ENCODE results near the gene DLL4. TPM values are rescaled to one million over a fixed set of nuclear protein-coding genes. Genes with fewer than 3 reads are reported as not detected.

Gene DLL4
- total and polyA plus RNA-seq, 2 donors (not counting 1 experiment from before 2014, with no cell fraction given): 0.07 to 0.30 TPM

DNA sequence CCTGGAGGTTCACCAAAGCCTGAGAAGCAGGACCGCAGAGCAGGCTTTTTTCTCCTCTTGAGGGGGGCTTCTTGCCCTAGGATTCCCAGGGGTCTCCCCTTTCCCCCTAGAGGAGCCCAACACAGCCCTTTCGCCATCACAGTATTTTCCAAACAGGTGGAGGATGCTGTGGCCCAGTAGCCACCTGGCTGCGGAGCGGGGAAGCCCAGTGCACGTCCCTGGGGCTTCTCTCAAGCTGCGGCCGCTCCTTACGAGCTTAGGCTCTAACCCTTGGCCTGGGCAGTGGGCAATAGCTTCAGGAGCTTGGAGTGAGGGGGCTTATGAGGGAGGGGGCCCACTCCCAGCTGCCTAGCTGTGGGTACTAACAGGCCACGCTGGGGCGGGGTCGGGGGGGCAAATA lies 11.6 kb upstream of the DLL4 start:
- DNase-seq (no peak), ATAC-seq (ENCODE audit: low read depth) (no peak)
- no peaks in the 10 kb centered on the region for H3K27me3 ChIP-seq (replicated peaks in 1 of 4; ENCODE audit: control extremely low read depth in 1 of 4, control insufficient read depth in 3 of 4, insufficient read depth in 4 of 4, low read length in 3 of 4)
- no peaks in the 10 kb centered on the region for H3K9me3 ChIP-seq (ENCODE audit: control extremely low read depth in 1 of 3, control insufficient read depth in 2 of 3, insufficient read depth in 1 of 3, low read length in 2 of 3)
- H3K4me3 ChIP-seq (ENCODE audit: control extremely low read depth in 1 of 5, extremely low read depth in 1 of 5, insufficient read depth in 1 of 5, low read depth in 2 of 5, low read length in 4 of 5): no peak overlapping the region
- Mint-ChIP-seq H3K27me3 (no peaks in the 10 kb centered on the region), H3K4me1 (no peaks in the 10 kb centered on the region), H3K9me3 (ENCODE audit: insufficient read depth) (no peaks in the 10 kb centered on the region), H3K4me3 (no peak overlapping the region), H3K27ac (no peak overlapping the region)
- no peak overlapping the region for H3K27ac ChIP-seq (ENCODE audit: low read length in 2 of 2)
- H2AFZ ChIP-seq (ENCODE audit: insufficient read depth, low read depth, low read length, poor library complexity, severe bottlenecking): no peak overlapping the region
- CTCF ChIA-PET: interaction anchor here (0.6 kb wide), 2 partner anchors 13 to 820 kb away, joined by 3 read pairs; no protein-coding TSS in a partner anchor
- 93% methylated on average over 8 of the region's 11 CpGs for WGBS (ENCODE audit: insufficient coverage)
- no peaks in the 10 kb centered on the region for H3K4me1 ChIP-seq (ENCODE audit: control insufficient read depth in 2 of 2, insufficient read depth in 2 of 2, low read length in 2 of 2)
- no peaks in the 10 kb centered on the region for H3K36me3 ChIP-seq (replicated peaks in 1 of 2; ENCODE audit: control extremely low read depth in 1 of 2, control insufficient read depth in 1 of 2, extremely low read depth in 1 of 2, insufficient read depth in 2 of 2, low read length in 1 of 2)
- TF ChIP-seq CTCF (IDR thresholded peaks at IDR 0.05): no peak
- H3K9ac ChIP-seq (ENCODE audit: low read length): no peak overlapping the region
- POLR2A ChIA-PET: interaction anchor here (0.6 kb wide), 1 partner anchor 13 kb away, joined by 10 read pairs; no protein-coding TSS in a partner anchor
- H4K20me1 ChIP-seq (ENCODE audit: control insufficient read depth, insufficient read depth, low read length, poor library complexity, severe bottlenecking): no peaks in the 10 kb centered on the region
- H3K4me2 ChIP-seq (replicated peaks; ENCODE audit: low read depth, low read length, poor library complexity, severe bottlenecking): no peak overlapping the region
- intact Hi-C loops (cut with micrococcal nuclease): no loop called here
- H3K79me2 ChIP-seq (ENCODE audit: control insufficient read depth, insufficient read depth, low read length): no peaks in the 10 kb centered on the region

DNA sequence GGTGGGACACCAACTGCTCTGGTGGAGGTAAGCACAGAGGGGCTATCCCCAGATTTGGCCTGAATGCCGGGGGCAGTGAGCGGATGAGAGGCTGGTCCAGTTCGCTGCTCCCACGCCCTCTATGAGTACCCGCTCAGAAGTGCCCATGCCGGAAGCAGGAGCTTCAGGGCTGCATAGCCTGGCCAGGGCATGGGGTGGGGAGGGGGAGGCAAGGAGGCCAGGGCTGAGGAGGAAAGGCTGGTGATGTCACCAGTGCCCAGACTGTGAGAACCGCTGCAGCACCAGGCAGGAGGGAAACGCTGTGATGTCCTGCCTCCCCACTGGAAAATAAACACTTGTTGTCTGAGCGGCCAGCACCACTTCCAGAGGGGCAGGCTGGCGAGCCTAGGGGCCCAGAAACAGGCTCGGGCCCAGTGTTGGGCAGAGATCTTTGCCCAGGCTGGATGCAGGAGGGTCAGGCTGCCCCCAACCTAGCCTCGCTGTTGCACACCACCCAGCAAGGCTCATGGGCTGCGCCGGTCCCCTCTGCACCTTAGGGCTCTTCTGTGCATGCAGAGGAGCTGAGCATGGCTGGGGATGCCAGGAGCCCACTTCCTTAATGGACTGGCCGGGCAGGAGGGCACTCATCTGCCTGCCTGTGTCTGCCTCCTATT lies 10.9 kb upstream of the DLL4 start:
- no peaks in the 10 kb centered on the region for H3K9me3 ChIP-seq (ENCODE audit: control extremely low read depth in 1 of 3, control insufficient read depth in 2 of 3, insufficient read depth in 1 of 3, low read length in 2 of 3)
- no peak for DNase-seq
- no peaks in the 10 kb centered on the region for H3K4me1 Mint-ChIP-seq
- no peak overlapping the region for H2AFZ ChIP-seq (ENCODE audit: insufficient read depth, low read depth, low read length, poor library complexity, severe bottlenecking)
- no peak overlapping the region for H3K4me2 ChIP-seq (replicated peaks; ENCODE audit: low read depth, low read length, poor library complexity, severe bottlenecking)
- no peaks in the 10 kb centered on the region for H3K4me1 ChIP-seq (ENCODE audit: control insufficient read depth in 2 of 2, insufficient read depth in 2 of 2, low read length in 2 of 2)
- no peak overlapping the region for H3K27ac Mint-ChIP-seq
- no peak overlapping the region for H3K4me3 Mint-ChIP-seq
- no peaks in the 10 kb centered on the region for H3K79me2 ChIP-seq (ENCODE audit: control insufficient read depth, insufficient read depth, low read length)
- H3K4me3 ChIP-seq (ENCODE audit: control extremely low read depth in 1 of 5, extremely low read depth in 1 of 5, insufficient read depth in 1 of 5, low read depth in 2 of 5, low read length in 4 of 5): no peak overlapping the region
- 93% methylated on average over 15 of the region's 15 CpGs for WGBS (ENCODE audit: insufficient coverage)
- no peaks in the 10 kb centered on the region for H3K27me3 Mint-ChIP-seq
- no peaks in the 10 kb centered on the region for H3K36me3 ChIP-seq (replicated peaks in 1 of 2; ENCODE audit: control extremely low read depth in 1 of 2, control insufficient read depth in 1 of 2, extremely low read depth in 1 of 2, insufficient read depth in 2 of 2, low read length in 1 of 2)
- H3K9ac ChIP-seq (ENCODE audit: low read length): no peak overlapping the region
- TF ChIP-seq EZH2 (IDR thresholded peaks at IDR 0.05; ENCODE audit: borderline replicate concordance, insufficient read depth, low read depth, low read length, poor library complexity, severe bottlenecking) (no peak), CTCF (IDR thresholded peaks at IDR 0.05) (no peak)
- CTCF ChIA-PET: no interaction called here
- intact Hi-C loops (cut with micrococcal nuclease): no loop called here
- no peaks in the 10 kb centered on the region for H4K20me1 ChIP-seq (ENCODE audit: control insufficient read depth, insufficient read depth, low read length, poor library complexity, severe bottlenecking)
- no peaks in the 10 kb centered on the region for H3K27me3 ChIP-seq (replicated peaks in 1 of 4; ENCODE audit: control extremely low read depth in 1 of 4, control insufficient read depth in 3 of 4, insufficient read depth in 4 of 4, low read length in 3 of 4)
- POLR2A ChIA-PET: no interaction called here
- no peak for ATAC-seq (ENCODE audit: low read depth)
- H3K9me3 Mint-ChIP-seq (ENCODE audit: insufficient read depth): no peaks in the 10 kb centered on the region
- H3K27ac ChIP-seq (ENCODE audit: low read length in 2 of 2): no peak overlapping the region
